Hematopoietic multipotent progenitor cell treated with erythropoietin and hydrocortisone succinate and interleukin-3 and kit ligand, for 17 days (in vitro differentiated cells): Measurements from ENCODE around the gene CIB4.

ENCODE experiments used
- DNase-seq: peaks from one replicate; pipeline ENCODE4 v3.0.0-alpha.2; 2015; ENCODE audit warnings: low spot score

The CIB4 gene

GRCh38 chr2:26621469-26622199 lies 19.5 kb downstream of the CIB4 start:
- no peak for DNase-seq

GRCh38 chr2:26620031-26620605 lies 21.0 kb downstream of the CIB4 start:
- DNase-seq, result no peak

GRCh38 chr2:26619521-26619951 lies 21.6 kb downstream of the CIB4 start:
- DNase-seq, result no peak

- DNase-seq, result no peak
Observed at GRCh38 chr2:26619096-26619495, 22.1 kb downstream of the CIB4 start.

GRCh38 chr2:26618611-26619010 lies 22.6 kb downstream of the CIB4 start:
- DNase-seq, result no peak

GRCh38 chr2:26617588-26618083 lies 23.5 kb downstream of the CIB4 start:
- no peak for DNase-seq

GRCh38 chr2:26616706-26617587 lies 24.2 kb downstream of the CIB4 start:
- DNase-seq, result no peak

GRCh38 chr2:26615860-26616705 lies 25.1 kb downstream of the CIB4 start:
- DNase-seq, result no peak

GRCh38 chr2:26615336-26615859 lies 25.8 kb downstream of the CIB4 start:
- DNase-seq, result no peak

- no peak for DNase-seq
Observed at GRCh38 chr2:26614216-26615138, 26.7 kb downstream of the CIB4 start.

GRCh38 chr2:26613241-26614215 lies 27.6 kb downstream of the CIB4 start:
- DNase-seq, result no peak

- DNase-seq, result no peak
Observed at GRCh38 chr2:26612522-26613240, 28.5 kb downstream of the CIB4 start.

- no peak for DNase-seq
Observed at GRCh38 chr2:26612034-26612433, 29.1 kb downstream of the CIB4 start.

GRCh38 chr2:26610504-26611335 lies 30.4 kb downstream of the CIB4 start:
- no peak for DNase-seq

- no peak for DNase-seq
Observed at GRCh38 chr2:26609839-26610277, 31.3 kb downstream of the CIB4 start.

GRCh38 chr2:26609205-26609631 lies 31.9 kb downstream of the CIB4 start:
- no peak for DNase-seq

GRCh38 chr2:26608557-26608956 lies 32.6 kb downstream of the CIB4 start:
- DNase-seq, result no peak
